IMR-90 (cell line): ENCODE results near the gene BCL7A. TPM values are rescaled to one million over a fixed set of nuclear protein-coding genes. Genes with fewer than 3 reads are reported as not detected.

Experiments
- ATAC-seq: fragments of 200-7000 bp; cut with Tn5 transposase; 2 replicates; pipeline ENCODE4 v1.9.1; 2020; ENCODE audit warnings: low read depth, mild to moderate bottlenecking, moderate library complexity
- BruUV-seq: library from RNA; stranded (reverse); fragments of 400-500 nt; replicated peaks from 2 replicates; lab custom pipeline; 2021; lab: Mats Ljungman, UMichigan
- CTCF ChIA-PET: fragments of 300-600 bp; formaldehyde crosslinking; extraction: SDS; loops from one replicate; lab custom pipeline; 2021; ENCODE audit warnings: antibody characterized with exemption; lab: Yijun Ruan, JAX
- POLR2A ChIA-PET: fragments of 300-600 bp; sonication (Branson Sonifier 250); formaldehyde crosslinking; loops from one replicate; lab custom pipeline; 2022; ENCODE audit warnings: antibody characterized with exemption; ENCODE audit not compliant: unreplicated experiment; lab: Charles Lee
- DNase-seq: peaks from one replicate; pipeline ENCODE4 v3.0.0; 2013
- H2AFZ ChIP-seq: replicated peaks from 2 replicates; pipeline ENCODE3; 2013; ENCODE audit warnings: low read length, mild to moderate bottlenecking; ENCODE audit not compliant: poor library complexity
- H2AK5ac ChIP-seq: 2 replicates; pipeline ENCODE4 v1.6.1; 2013; ENCODE audit warnings: low read depth, low read length, inconsistent platforms
- H2AK9ac ChIP-seq: replicated peaks from 2 replicates; pipeline ENCODE3; 2013; ENCODE audit warnings: mild to moderate bottlenecking, low read depth, low read length, moderate library complexity; ENCODE audit not compliant: poor library complexity
- H2BK120ac ChIP-seq: 2 replicates; pipeline ENCODE4 v1.6.1; 2013; ENCODE audit warnings: low read depth, low read length, inconsistent platforms
- H2BK15ac ChIP-seq: 3 replicates; pipeline ENCODE4 v1.6.1; 2013; ENCODE audit warnings: low read depth, low read length, inconsistent platforms
- H2BK20ac ChIP-seq: 2 replicates; pipeline ENCODE4 v1.6.1; 2013; ENCODE audit warnings: low read depth, mild to moderate bottlenecking, inconsistent platforms, low read length, moderate library complexity
- H2BK5ac ChIP-seq: 2 replicates; pipeline ENCODE4 v1.6.1; 2013; ENCODE audit warnings: mild to moderate bottlenecking, low read depth, low read length, inconsistent platforms; ENCODE audit not compliant: poor library complexity, severe bottlenecking
- H3K14ac ChIP-seq: replicated peaks from 2 replicates; pipeline ENCODE4 v1.6.1; 2013; ENCODE audit warnings: low read depth, low read length, inconsistent platforms
- H3K18ac ChIP-seq: 2 replicates; pipeline ENCODE4 v1.6.1; 2013; ENCODE audit warnings: low read depth, low read length, control low read depth
- H3K23ac ChIP-seq: 2 replicates; pipeline ENCODE4 v1.6.1; 2013; ENCODE audit warnings: low read depth, low read length, inconsistent platforms
- H3K27ac ChIP-seq: 2 replicates; pipeline ENCODE4 v1.5.1; 2013; ENCODE audit warnings: mild to moderate bottlenecking, control low read depth, low read length; ENCODE audit not compliant: insufficient read depth
- H3K27me3 ChIP-seq: 2 replicates; pipeline ENCODE4 v1.6.1; 2013; ENCODE audit warnings: low read length; ENCODE audit not compliant: control insufficient read depth, insufficient read depth
- H3K36me3 ChIP-seq: 2 replicates; pipeline ENCODE4 v1.6.1; 2013; ENCODE audit warnings: low read length, mixed read lengths; ENCODE audit not compliant: control insufficient read depth, insufficient read depth
- H3K4ac ChIP-seq: 2 replicates; pipeline ENCODE4 v1.6.1; 2013; ENCODE audit warnings: low read depth, low read length, inconsistent platforms
- H3K4me1 ChIP-seq: 2 replicates; pipeline ENCODE4 v1.6.1; 2013; ENCODE audit warnings: low read length, mixed read lengths; ENCODE audit not compliant: control insufficient read depth, insufficient read depth
- H3K4me2 ChIP-seq: 2 replicates; pipeline ENCODE4 v1.6.1; 2013; ENCODE audit warnings: low read depth, mild to moderate bottlenecking, control low read depth, low read length, moderate library complexity
- H3K4me3 ChIP-seq: 2 replicates; pipeline ENCODE4 v1.5.1; 2013; ENCODE audit warnings: low read depth, mild to moderate bottlenecking, control low read depth, low read length, moderate library complexity; ENCODE audit not compliant: insufficient read depth
- H3K56ac ChIP-seq: 2 replicates; pipeline ENCODE4 v1.6.1; 2013; ENCODE audit warnings: low read length, inconsistent platforms; ENCODE audit not compliant: insufficient read depth; ENCODE audit errors: extremely low read depth
- H3K79me1 ChIP-seq, 2 experiments: 2 replicates each; pipeline ENCODE4 v1.6.1; 2013; ENCODE audit warnings: low read length in 2 of 2, inconsistent platforms in 1 of 2, low read depth in 1 of 2
- H3K9ac ChIP-seq: 2 replicates; pipeline ENCODE4 v1.6.1; 2013; ENCODE audit warnings: low read depth, low read length, control low read depth
- H3K9me1 ChIP-seq: 2 replicates; pipeline ENCODE4 v1.6.1; 2013; ENCODE audit warnings: low read length, inconsistent platforms; ENCODE audit not compliant: insufficient read depth
- H3K9me3 ChIP-seq: 2 replicates; pipeline ENCODE4 v1.6.1; 2013; ENCODE audit warnings: low read length; ENCODE audit not compliant: control insufficient read depth, insufficient read depth
- H4K20me1 ChIP-seq: 2 replicates; pipeline ENCODE4 v1.6.1; 2013; ENCODE audit warnings: low read length, inconsistent platforms; ENCODE audit not compliant: insufficient read depth
- H4K5ac ChIP-seq: 2 replicates; pipeline ENCODE4 v1.6.1; 2013; ENCODE audit warnings: mild to moderate bottlenecking, low read depth, low read length, control low read depth
- H4K8ac ChIP-seq, 2 experiments: 2 replicates each; pipeline ENCODE4 v1.6.1; 2013; ENCODE audit warnings: low read depth in 2 of 2, low read length in 2 of 2, control low read depth in 1 of 2, inconsistent platforms in 1 of 2
- H4K91ac ChIP-seq: 2 replicates; pipeline ENCODE4 v1.6.1; 2013; ENCODE audit warnings: low read depth, low read length, inconsistent platforms; ENCODE audit not compliant: insufficient read depth
- CEBPB ChIP-seq: IDR thresholded peaks from 2 replicates; pipeline ENCODE4 v1.6.1; 2012; ENCODE audit warnings: low read depth, low read length, improper control_type of control experiment
- CHD1 ChIP-seq: IDR thresholded peaks from 2 replicates; pipeline ENCODE4 v1.6.1; 2012; ENCODE audit warnings: low read depth, low read length, improper control_type of control experiment
- MAFK ChIP-seq: IDR thresholded peaks from 2 replicates; pipeline ENCODE4 v1.6.1; 2012; ENCODE audit warnings: low read depth, low read length, improper control_type of control experiment
- MXI1 ChIP-seq: IDR thresholded peaks from 2 replicates; pipeline ENCODE4 v1.6.1; 2012; ENCODE audit warnings: low read depth, mild to moderate bottlenecking, low read length, moderate library complexity, borderline replicate concordance
- POLR2A ChIP-seq: IDR thresholded peaks from 2 replicates; pipeline ENCODE4 v1.6.1; 2012; ENCODE audit warnings: mild to moderate bottlenecking, low read depth, low read length
- RCOR1 ChIP-seq: IDR thresholded peaks from 2 replicates; pipeline ENCODE4 v1.6.1; 2012; ENCODE audit warnings: mild to moderate bottlenecking, low read length, improper control_type of control experiment; ENCODE audit not compliant: insufficient replicate concordance
- RFX5 ChIP-seq: IDR thresholded peaks from 2 replicates; pipeline ENCODE4 v1.8.0; 2012; ENCODE audit warnings: low read depth, mild to moderate bottlenecking, low read length, moderate library complexity
- SMC3 ChIP-seq: fragments of 150-350 bp; IDR thresholded peaks from 2 replicates; pipeline ENCODE4 v1.6.1; 2016; ENCODE audit warnings: low read depth, mild to moderate bottlenecking, antibody characterized with exemption, low read length, moderate library complexity
- WGBS, 2 experiments: methylation state at CpG; one replicate each; pipeline versions ENCODE4 v1.1.5 to v1.1.7; 2013; ENCODE audit warnings: missing lambda C conversion rate in 2 of 2; ENCODE audit not compliant: insufficient read length in 1 of 2; ENCODE audit errors: extremely low coverage in 2 of 2; 5-methylcytosine and 5-hydroxymethylcytosine counted together
- dilution Hi-C: fragments of 300-500 bp; cut with HindIII; formaldehyde crosslinking; loops from one replicate; pipeline ENCODE4 v1.14.3; 2018; ENCODE audit warnings: low sequenced_read_pairs; ENCODE audit not compliant: unreplicated experiment
- in situ Hi-C: fragments of 300-500 bp; cut with MboI; formaldehyde crosslinking; loops from 3 replicates; pipeline ENCODE4 v1.14.3; 2019; ENCODE audit warnings: low sequenced_read_pairs, inconsistent platforms, mixed read lengths
- intact Hi-C: fragments of 100-400 bp; cut with micrococcal nuclease; formaldehyde crosslinking; loops from 2 replicates; pipeline ENCODE4 v1.10.0; 2022
- polyA plus RNA-seq, 3 experiments: library from polyadenylated mRNA; depleted of rRNA; stranded (reverse); fragments of >200 nt; gene quantifications; 2 replicates each; pipeline ENCODE4 v1.2.3, GENCODE V29; 2012; ENCODE audit warnings: low replicate concordance in 1 of 3
- total RNA-seq: library from RNA; depleted of rRNA; stranded (reverse); fragments of >200 nt; gene quantifications from 2 replicates; pipeline ENCODE4 v1.2.3, GENCODE V29; 2012
- TF ChIP-seq, protein P1 (sequence below): conservative IDR thresholded peaks from 2 replicates; pipeline ENCODE4 v1.5.1; 2012; ENCODE audit warnings: mild to moderate bottlenecking, low read depth, low read length, improper control_type of control experiment

BCL7A gene
- total and polyA plus RNA-seq, 2 of the 4 experiments (the other 2 are of a cell fraction), result 5.6 to 7.9 TPM

DNA sequence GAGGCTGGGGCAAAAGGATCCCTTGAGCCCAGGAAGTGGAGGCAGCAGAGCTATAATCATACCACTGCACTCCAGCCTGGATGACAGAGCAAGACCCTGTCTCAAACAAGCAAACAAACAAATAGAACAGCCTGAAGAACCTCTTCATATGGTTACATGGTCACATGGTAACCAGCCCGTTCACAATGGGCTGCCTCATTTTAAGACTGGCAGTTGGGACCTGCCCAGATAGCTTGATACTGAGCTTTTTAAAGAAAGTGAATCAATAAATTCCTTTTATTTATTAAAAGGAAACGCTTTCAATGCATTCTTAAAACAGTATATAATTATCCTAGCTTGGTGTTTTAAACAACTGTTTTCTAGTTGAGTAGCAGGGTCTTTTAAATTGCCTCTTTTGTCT lies 67.4 kb downstream of the BCL7A start:
- H2AK5ac ChIP-seq, result peak overlapping the region; percentile 43; the same call in 1 of the 2 replicates
- ATAC-seq (no peak), DNase-seq (no peak)
- ChIA-PET CTCF (interaction anchor here (0.6 to 0.7 kb wide), 2 partner anchors 37 to 165 kb away, joined by 3 to 6 read pairs; no protein-coding TSS in a partner anchor), POLR2A (interaction anchor here (1.2 kb wide), 1 partner anchor 8 kb away, joined by 3 read pairs; no protein-coding TSS in a partner anchor)
- no peak overlapping the region for H2BK120ac ChIP-seq
- H4K8ac ChIP-seq, result no peak overlapping the region
- peaks cover 41% of the 10 kb centered on the region for H3K9me1 ChIP-seq
- H2BK20ac ChIP-seq, result no peak overlapping the region
- H3K9ac ChIP-seq, result no peak overlapping the region
- BruUV-seq, result no TSS peak
- H3K56ac ChIP-seq, result no peak overlapping the region
- H3K4ac ChIP-seq, result 0 out of 2 replicates have a peak overlapping the region, but pooled peaks have one; percentile 25
- H3K18ac ChIP-seq, result no peak overlapping the region
- H3K27ac ChIP-seq, result no peak overlapping the region
- peaks cover 35% of the 10 kb centered on the region for H3K36me3 ChIP-seq
- no CpG with 5 or more reads among the region's 2 CpGs for WGBS, 2 experiments
- intact Hi-C loops, result no loop called here
- H4K91ac ChIP-seq, result no peak overlapping the region
- in situ Hi-C loops, result no loop called here
- dilution Hi-C loops, result no loop called here
- no peak overlapping the region for H3K14ac ChIP-seq
- no peak overlapping the region for H3K23ac ChIP-seq
- no peak overlapping the region for H2AFZ ChIP-seq
- no peaks in the 10 kb centered on the region for H3K27me3 ChIP-seq
- H3K4me1 ChIP-seq, result peaks cover 29% of the 10 kb centered on the region
- TF ChIP-seq POLR2A (no peak), CEBPB (no peak), RFX5 (no peak), MAFK (no peak), CHD1 (no peak), MXI1 (no peak), RCOR1 (no peak), SMC3 (no peak)
- TF ChIP-seq, protein P1, sequence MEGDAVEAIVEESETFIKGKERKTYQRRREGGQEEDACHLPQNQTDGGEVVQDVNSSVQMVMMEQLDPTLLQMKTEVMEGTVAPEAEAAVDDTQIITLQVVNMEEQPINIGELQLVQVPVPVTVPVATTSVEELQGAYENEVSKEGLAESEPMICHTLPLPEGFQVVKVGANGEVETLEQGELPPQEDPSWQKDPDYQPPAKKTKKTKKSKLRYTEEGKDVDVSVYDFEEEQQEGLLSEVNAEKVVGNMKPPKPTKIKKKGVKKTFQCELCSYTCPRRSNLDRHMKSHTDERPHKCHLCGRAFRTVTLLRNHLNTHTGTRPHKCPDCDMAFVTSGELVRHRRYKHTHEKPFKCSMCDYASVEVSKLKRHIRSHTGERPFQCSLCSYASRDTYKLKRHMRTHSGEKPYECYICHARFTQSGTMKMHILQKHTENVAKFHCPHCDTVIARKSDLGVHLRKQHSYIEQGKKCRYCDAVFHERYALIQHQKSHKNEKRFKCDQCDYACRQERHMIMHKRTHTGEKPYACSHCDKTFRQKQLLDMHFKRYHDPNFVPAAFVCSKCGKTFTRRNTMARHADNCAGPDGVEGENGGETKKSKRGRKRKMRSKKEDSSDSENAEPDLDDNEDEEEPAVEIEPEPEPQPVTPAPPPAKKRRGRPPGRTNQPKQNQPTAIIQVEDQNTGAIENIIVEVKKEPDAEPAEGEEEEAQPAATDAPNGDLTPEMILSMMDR, result no peak
- H4K5ac ChIP-seq, result no peak overlapping the region
- no peaks in the 10 kb centered on the region for H3K9me3 ChIP-seq
- no peak overlapping the region for H3K4me2 ChIP-seq
- no peak overlapping the region for H3K4me3 ChIP-seq
- H2AK9ac ChIP-seq, result no peak overlapping the region
- no peak overlapping the region; the same call in 2 of the 3 replicates for H2BK15ac ChIP-seq
- peaks cover 37 to 82% of the 10 kb centered on the region in 2 experiments for H3K79me1 ChIP-seq
- H2BK5ac ChIP-seq, result no peak overlapping the region
- H4K20me1 ChIP-seq, result peaks cover 64% of the 10 kb centered on the region
